ENCODE data around the gene CFP. TPM values are rescaled to one million over a fixed set of nuclear protein-coding genes. Genes with fewer than 3 reads are reported as not detected.

Gene CFP
- total and polyA plus RNA-seq, 4 donors: 11.3 to 88.8 (median 23.0) TPM

DNA sequence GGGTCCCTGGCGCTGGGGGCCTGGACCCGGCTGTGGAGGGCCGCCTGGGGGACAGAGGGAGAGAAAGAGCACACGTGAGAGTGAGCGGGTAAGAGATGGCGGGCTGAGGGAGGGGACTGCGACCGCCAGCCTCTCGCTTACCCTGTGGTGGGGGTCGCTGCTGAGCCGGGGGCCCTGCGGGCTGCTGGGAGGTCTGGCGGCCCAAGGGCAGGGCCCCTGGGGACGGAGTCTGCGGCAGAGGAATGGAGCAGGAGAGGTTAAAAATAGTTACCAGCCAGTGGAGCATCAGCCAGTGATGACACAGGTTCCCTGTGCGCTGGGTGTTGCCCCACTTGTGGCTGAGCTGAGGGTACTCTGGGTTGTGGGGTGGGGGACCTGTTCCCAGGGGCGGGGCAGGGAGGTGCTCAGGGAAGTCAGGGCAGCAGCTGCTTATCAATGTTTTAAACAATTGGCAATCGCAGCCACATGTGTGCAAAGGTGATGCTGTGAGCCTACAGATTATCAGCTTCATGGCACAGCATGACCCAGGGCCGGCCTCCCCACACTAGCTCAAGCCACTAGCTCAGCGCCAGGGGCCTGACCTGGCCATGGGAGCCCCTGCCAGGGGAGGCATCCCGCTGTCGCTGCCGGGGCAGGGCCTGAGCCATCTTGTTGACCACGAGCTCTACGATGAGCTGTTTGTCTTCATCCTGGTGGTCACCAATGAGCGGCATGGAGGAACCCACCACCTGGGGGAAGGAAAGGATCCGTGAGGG lies 55.0 kb downstream of the CFP start:
- Histone ChIP-seq H3K4me1 (ENCODE audit: control insufficient read depth in 5 of 5, insufficient read depth in 5 of 5, low read length in 5 of 5) (peaks cover 0 to 15% (median 0%) of the 10 kb centered on the region in 5 donors), H3K4me3 (no peak overlapping the region), H3K36me3 (ENCODE audit: control insufficient read depth in 4 of 4, insufficient read depth in 4 of 4, low read length in 4 of 4) (peaks cover 0 to 13% (median 2%) of the 10 kb centered on the region in 4 donors), H3K9ac (ENCODE audit: insufficient read depth in 1 of 2, low read length in 2 of 2) (no peak overlapping the region), H3K27ac (ENCODE audit: low read depth in 1 of 2, low read length in 1 of 2) (peak overlapping the region in 1 of 2 donors; percentile 89), H3K27me3 (ENCODE audit: control insufficient read depth in 3 of 3, insufficient read depth in 3 of 3, low read length in 2 of 3) (no peaks in the 10 kb centered on the region), H3K9me3 (ENCODE audit: control insufficient read depth in 4 of 4, insufficient read depth in 3 of 4, low read length in 3 of 4) (peaks cover 0 to 5% (median 0%) of the 10 kb centered on the region in 4 donors)
- DNase-seq (peak in 2 of 3 donors; percentile 39), ATAC-seq (ENCODE audit: insufficient read depth, low FRiP score) (no peak)
- WGBS, 2 donors: 49 to 54% methylated on average over 15 to 27 of the region's 27 CpGs
- TF ChIP-seq, protein P1, sequence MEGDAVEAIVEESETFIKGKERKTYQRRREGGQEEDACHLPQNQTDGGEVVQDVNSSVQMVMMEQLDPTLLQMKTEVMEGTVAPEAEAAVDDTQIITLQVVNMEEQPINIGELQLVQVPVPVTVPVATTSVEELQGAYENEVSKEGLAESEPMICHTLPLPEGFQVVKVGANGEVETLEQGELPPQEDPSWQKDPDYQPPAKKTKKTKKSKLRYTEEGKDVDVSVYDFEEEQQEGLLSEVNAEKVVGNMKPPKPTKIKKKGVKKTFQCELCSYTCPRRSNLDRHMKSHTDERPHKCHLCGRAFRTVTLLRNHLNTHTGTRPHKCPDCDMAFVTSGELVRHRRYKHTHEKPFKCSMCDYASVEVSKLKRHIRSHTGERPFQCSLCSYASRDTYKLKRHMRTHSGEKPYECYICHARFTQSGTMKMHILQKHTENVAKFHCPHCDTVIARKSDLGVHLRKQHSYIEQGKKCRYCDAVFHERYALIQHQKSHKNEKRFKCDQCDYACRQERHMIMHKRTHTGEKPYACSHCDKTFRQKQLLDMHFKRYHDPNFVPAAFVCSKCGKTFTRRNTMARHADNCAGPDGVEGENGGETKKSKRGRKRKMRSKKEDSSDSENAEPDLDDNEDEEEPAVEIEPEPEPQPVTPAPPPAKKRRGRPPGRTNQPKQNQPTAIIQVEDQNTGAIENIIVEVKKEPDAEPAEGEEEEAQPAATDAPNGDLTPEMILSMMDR (IDR thresholded peaks at IDR 0.05; ENCODE audit: control extremely low read depth, extremely low read depth): no peak

DNA sequence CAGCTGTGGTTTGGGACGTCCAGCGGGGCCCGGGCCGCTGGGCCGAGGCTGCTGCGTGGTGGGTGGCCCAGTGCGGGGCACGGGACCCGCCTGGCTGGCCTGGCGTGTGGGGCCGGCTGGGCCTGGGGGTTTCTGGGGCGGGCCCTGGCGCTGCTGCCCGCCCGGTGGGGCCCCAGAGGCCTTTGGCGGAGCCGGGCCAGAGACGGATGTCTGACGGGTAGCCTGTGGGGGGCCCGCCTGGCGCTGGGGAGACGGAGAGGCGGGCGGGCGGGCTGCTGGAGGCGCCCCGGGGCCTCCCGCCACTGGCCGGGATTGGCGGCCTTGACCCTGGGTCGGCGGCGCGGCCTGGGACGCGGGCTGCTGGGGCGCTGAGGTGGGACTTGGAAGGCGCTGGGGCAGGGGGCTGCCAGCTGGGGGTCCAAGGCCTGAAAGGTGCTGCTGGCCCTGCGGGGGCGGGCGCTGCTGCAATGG lies 55.6 kb downstream of the CFP start:
- Histone ChIP-seq H3K36me3 (ENCODE audit: control insufficient read depth in 4 of 4, insufficient read depth in 4 of 4, low read length in 4 of 4) (peaks cover 0 to 18% (median 3%) of the 10 kb centered on the region in 4 donors), H3K9me3 (ENCODE audit: control insufficient read depth in 4 of 4, insufficient read depth in 3 of 4, low read length in 3 of 4) (peaks cover 0 to 5% (median 0%) of the 10 kb centered on the region in 4 donors), H3K4me1 (ENCODE audit: control insufficient read depth in 5 of 5, insufficient read depth in 5 of 5, low read length in 5 of 5) (peaks cover 0 to 14% (median 0%) of the 10 kb centered on the region in 5 donors), H3K9ac (ENCODE audit: insufficient read depth in 1 of 2, low read length in 2 of 2) (no peak overlapping the region), H3K4me3 (no peak overlapping the region), H3K27me3 (ENCODE audit: control insufficient read depth in 3 of 3, insufficient read depth in 3 of 3, low read length in 2 of 3) (no peaks in the 10 kb centered on the region), H3K27ac (ENCODE audit: low read depth in 1 of 2, low read length in 1 of 2) (peak overlapping the region; percentile 46 to 89)
- ATAC-seq (ENCODE audit: insufficient read depth, low FRiP score) (no peak), DNase-seq (peak in 1 of 3 donors; percentile 65)
- TF ChIP-seq, protein P1 (IDR thresholded peaks at IDR 0.05; ENCODE audit: control extremely low read depth, extremely low read depth): no peak
- WGBS, 2 donors: 18 to 44% methylated on average over 14 to 41 of the region's 41 CpGs

DNA sequence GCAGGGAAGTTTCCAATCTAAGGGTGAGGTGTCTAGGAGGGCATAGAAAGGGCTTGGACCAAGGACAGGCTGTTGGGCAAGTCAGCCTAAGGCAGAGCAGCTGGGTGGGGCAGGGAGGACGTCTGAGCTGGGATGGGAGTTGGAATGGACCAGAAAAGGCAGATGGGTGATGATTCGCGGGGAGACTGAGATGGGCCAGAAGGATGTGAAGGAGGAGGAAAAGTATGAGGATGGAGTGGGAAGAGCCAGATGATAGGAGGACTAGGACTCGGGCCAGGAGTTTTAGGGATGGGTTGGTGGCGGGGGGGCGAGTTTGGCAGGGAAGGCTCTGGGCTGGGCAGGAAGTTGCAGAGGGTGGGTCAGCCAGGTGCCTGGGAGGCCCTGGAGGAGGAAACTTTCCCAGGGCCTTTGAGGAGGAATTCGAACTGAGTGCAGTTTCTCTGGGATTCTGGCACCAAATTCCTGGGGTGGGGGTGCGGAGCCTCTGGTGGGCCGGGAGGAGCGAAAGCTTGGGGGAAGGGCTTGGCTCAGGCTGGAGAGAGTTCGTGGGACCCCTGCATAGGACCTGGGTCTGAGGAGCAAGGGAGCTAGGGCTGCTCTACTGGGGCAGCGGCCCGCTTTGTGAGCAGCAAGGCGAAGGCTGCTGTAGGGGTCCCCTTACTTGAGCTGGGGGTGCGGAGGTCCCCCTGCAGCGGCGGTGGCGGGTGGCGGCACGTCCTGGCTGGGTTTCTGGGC lies 56.2 kb downstream of the CFP start:
- peak; percentile 13 for ATAC-seq (ENCODE audit: insufficient read depth, low FRiP score)
- no peak overlapping the region for H3K4me3 ChIP-seq
- no peaks in the 10 kb centered on the region for H3K27me3 ChIP-seq (ENCODE audit: control insufficient read depth in 3 of 3, insufficient read depth in 3 of 3, low read length in 2 of 3)
- H3K36me3 ChIP-seq (ENCODE audit: control insufficient read depth in 4 of 4, insufficient read depth in 4 of 4, low read length in 4 of 4): peaks cover 0 to 21% (median 3%) of the 10 kb centered on the region in 4 donors
- TF ChIP-seq, protein P1 (IDR thresholded peaks at IDR 0.05; ENCODE audit: control extremely low read depth, extremely low read depth): no peak
- peaks cover 0 to 5% (median 0%) of the 10 kb centered on the region in 4 donors for H3K9me3 ChIP-seq (ENCODE audit: control insufficient read depth in 4 of 4, insufficient read depth in 3 of 4, low read length in 3 of 4)
- H3K9ac ChIP-seq (ENCODE audit: insufficient read depth in 1 of 2, low read length in 2 of 2): no peak overlapping the region
- WGBS, 2 donors: 50 to 55% methylated on average over 11 to 20 of the region's 20 CpGs
- peaks cover 0 to 13% (median 0%) of the 10 kb centered on the region in 5 donors for H3K4me1 ChIP-seq (ENCODE audit: control insufficient read depth in 5 of 5, insufficient read depth in 5 of 5, low read length in 5 of 5)
- peak overlapping the region; percentile 46 to 89 for H3K27ac ChIP-seq (ENCODE audit: low read depth in 1 of 2, low read length in 1 of 2)
- DNase-seq: peak; percentile 87 to 89 (median 87)

Small RNA genes within 50 kb of the gene (small RNA-seq; reads per million reads assigned to genes)
- gene MIR4769 (ENCODE audit: low replicate concordance): not detected

Other genes starting within 250 kb of the CFP start
- gene ZNF41, start 146.7 kb downstream of the CFP start, total RNA-seq: 10 to 100 TPM in 1 of 2 donors, 1 to 10 TPM in 1; 9.8 to 12.0 TPM
- 1 to 10 TPM; 2.0 to 3.9 TPM for gene ZNF41, start 146.7 kb downstream of the CFP start, polyA plus RNA-seq
- gene ARAF, start 68.7 kb downstream of the CFP start, total RNA-seq: 10 to 100 TPM; 32.6 to 85.9 TPM
- 10 to 100 TPM; 45.3 to 48.6 TPM for gene ARAF, start 68.7 kb downstream of the CFP start, polyA plus RNA-seq
- gene TIMP1, start 47.5 kb downstream of the CFP start, total RNA-seq: 1,000 to 10,000 TPM in 1 of 2 donors, 10 to 100 TPM in 1; 65.3 to 1,983 TPM
- 1,000 to 10,000 TPM; 1,299 to 2,202 TPM for gene TIMP1, start 47.5 kb downstream of the CFP start, polyA plus RNA-seq
- gene SYN1, start 10.1 kb downstream of the CFP start, total RNA-seq: 1 to 10 TPM in 1 of 2 donors, under 1 TPM in 1; 0.11 to 1.3 TPM
- gene SYN1, start 10.1 kb downstream of the CFP start, polyA plus RNA-seq: 1 to 10 TPM; 1.4 to 4.5 TPM
- gene ELK1, start 20.6 kb upstream of the CFP start, total RNA-seq: 10 to 100 TPM in 1 of 2 donors, 1 to 10 TPM in 1; 9.8 to 36.0 TPM
- 10 to 100 TPM; 16.4 to 37.6 TPM for gene ELK1, start 20.6 kb upstream of the CFP start, polyA plus RNA-seq
- 10 to 100 TPM; 58.0 to 98.9 TPM for gene UXT, start 29.2 kb upstream of the CFP start, total RNA-seq
- 100 to 1,000 TPM; 142 to 153 TPM for gene UXT, start 29.2 kb upstream of the CFP start, polyA plus RNA-seq
- gene ZNF81, start 207.0 kb upstream of the CFP start, total RNA-seq: 10 to 100 TPM; 10.6 to 11.8 TPM
- gene ZNF81, start 207.0 kb upstream of the CFP start, polyA plus RNA-seq: 1 to 10 TPM in 1 of 2 donors, under 1 TPM in 1; 0.75 to 2.5 TPM

All from lung (tissue), 13 donors.